Stimulated activated CD4-positive, alpha-beta T cell treated with anti-CD3 and anti-CD28 coated beads, TNF-alpha, amount 100 ng/mL, for 24 hours (primary cell): ENCODE results near the gene PMEPA1.

Source experiments
- DNase-seq, 3 experiments: peaks; one replicate each; pipeline ENCODE4 v3.0.0-alpha.2; 2020; ENCODE audit warnings: low read depth in 3 of 3

Gene PMEPA1

GRCh38 chr20:57709823-57710799 lies at the start of gene PMEPA1:
TSS of gene PMEPA1 (minus strand) at chr20:57710015. CDS start at chr20:57709582, 433 bp downstream.
- DNase-seq: peak; percentile 80 to 90 (median 88)

GRCh38 chr20:57757767-57758166 lies 48.0 kb upstream of the PMEPA1 start:
- DNase-seq: no peak

- DNase-seq: no peak
Observed at GRCh38 chr20:57756921-57757320, 47.1 kb upstream of the PMEPA1 start.

GRCh38 chr20:57756213-57756612 lies 46.4 kb upstream of the PMEPA1 start:
- no peak for DNase-seq

GRCh38 chr20:57755609-57756008 lies 45.8 kb upstream of the PMEPA1 start:
- DNase-seq: no peak

GRCh38 chr20:57754190-57754589 lies 44.4 kb upstream of the PMEPA1 start:
- DNase-seq: no peak

GRCh38 chr20:57753332-57754164 lies 43.7 kb upstream of the PMEPA1 start:
- no peak for DNase-seq

- DNase-seq: no peak
Observed at GRCh38 chr20:57751411-57751810, 41.6 kb upstream of the PMEPA1 start.

- no peak for DNase-seq
Observed at GRCh38 chr20:57749869-57750268, 40.1 kb upstream of the PMEPA1 start.

- DNase-seq: no peak
Observed at GRCh38 chr20:57749131-57749690, 39.4 kb upstream of the PMEPA1 start.

GRCh38 chr20:57748601-57749130 lies 38.9 kb upstream of the PMEPA1 start:
- peak; percentile 2 to 45 (median 16) for DNase-seq

GRCh38 chr20:57747861-57748481 lies 38.2 kb upstream of the PMEPA1 start:
- DNase-seq: no peak

- DNase-seq: no peak
Observed at GRCh38 chr20:57746832-57747404, 37.1 kb upstream of the PMEPA1 start.

GRCh38 chr20:57746201-57746600 lies 36.4 kb upstream of the PMEPA1 start:
- no peak for DNase-seq

- no peak for DNase-seq
Observed at GRCh38 chr20:57744206-57744605, 34.4 kb upstream of the PMEPA1 start.

GRCh38 chr20:57743450-57744095 lies 33.8 kb upstream of the PMEPA1 start:
- no peak for DNase-seq

GRCh38 chr20:57742507-57743181 lies 32.8 kb upstream of the PMEPA1 start:
- no peak for DNase-seq

- no peak for DNase-seq
Observed at GRCh38 chr20:57738484-57738883, 28.7 kb upstream of the PMEPA1 start.

GRCh38 chr20:57738053-57738452 lies 28.2 kb upstream of the PMEPA1 start:
- no peak for DNase-seq

GRCh38 chr20:57737349-57737748 lies 27.5 kb upstream of the PMEPA1 start:
- DNase-seq: no peak
